ENCODE results near the gene PITX1.

PITX1 gene

GRCh38 chr5:135062216-135063055, 28.4 kb upstream of the PITX1 start:
- no peak for DNase-seq (ENCODE audit: low read depth in 2 of 2)

GRCh38 chr5:135061001-135061400, 27.0 kb upstream of the PITX1 start:
- DNase-seq (ENCODE audit: low read depth in 2 of 2), result no peak

DNA sequence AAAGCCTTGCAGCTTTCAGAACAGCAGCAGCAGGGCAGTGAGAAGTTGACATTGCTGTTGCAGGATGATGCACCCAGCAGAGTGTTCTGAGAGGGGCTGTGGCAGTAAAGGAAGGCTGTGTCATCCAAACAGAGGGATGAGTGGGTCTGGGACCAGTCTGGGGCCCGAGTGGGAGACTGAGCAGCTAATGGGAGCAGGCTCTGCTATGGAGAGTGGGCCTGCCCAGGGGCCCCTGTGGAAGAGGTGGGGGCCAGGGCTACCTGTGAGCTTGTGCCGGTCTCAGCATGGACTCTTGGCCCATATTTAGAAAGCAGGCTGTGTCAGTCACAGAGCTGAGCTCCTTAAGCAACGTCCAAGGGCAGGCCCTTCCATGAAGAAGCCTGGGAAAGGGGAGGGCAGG, 26.0 kb upstream of the PITX1 start:
- no peak for DNase-seq (ENCODE audit: low read depth in 2 of 2)

DNA sequence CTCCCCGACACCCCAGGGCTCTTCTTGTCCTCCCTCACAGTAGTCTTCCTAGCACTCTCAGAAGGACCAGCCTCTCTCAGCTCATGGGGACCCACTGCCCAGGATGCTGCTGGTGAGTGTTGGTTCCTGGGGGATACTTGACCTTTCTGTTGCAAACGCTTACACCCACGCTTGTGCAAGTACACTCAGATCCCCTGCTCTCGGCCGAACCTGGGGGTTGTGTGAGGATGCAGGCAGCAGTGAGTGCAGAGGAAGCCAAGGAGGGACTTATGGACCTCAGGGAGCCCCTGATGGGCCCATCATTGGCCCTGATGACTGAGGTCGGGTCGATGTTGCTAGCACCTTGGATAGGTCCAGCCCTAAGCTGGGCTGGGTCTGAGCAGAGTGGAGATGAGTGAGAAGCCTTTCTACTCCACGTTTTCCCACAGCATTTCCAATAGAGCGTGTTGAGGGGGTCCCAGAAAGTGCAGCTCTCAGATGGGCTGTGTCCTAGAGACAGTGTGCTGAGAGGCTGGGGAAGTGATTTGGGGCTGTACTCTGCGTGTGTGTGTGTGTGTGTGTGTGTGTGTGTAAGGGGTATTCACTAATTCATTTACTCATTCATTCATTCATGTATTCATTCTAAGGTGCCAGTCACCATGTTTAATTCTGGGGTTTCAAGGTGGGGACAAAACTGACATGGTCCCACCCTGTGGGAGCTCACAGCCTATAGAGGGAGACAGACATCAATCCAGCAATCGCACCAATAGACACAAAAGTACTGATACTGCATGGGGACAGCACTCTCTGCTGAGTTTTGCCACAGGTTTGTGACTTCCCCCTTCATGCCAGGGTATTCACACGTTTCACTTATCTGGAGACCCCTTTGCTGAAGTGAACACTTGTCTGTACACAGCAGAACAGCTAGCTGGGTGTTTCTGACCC, 25.2 kb upstream of the PITX1 start:
- no peak for DNase-seq (ENCODE audit: low read depth in 2 of 2)

DNA sequence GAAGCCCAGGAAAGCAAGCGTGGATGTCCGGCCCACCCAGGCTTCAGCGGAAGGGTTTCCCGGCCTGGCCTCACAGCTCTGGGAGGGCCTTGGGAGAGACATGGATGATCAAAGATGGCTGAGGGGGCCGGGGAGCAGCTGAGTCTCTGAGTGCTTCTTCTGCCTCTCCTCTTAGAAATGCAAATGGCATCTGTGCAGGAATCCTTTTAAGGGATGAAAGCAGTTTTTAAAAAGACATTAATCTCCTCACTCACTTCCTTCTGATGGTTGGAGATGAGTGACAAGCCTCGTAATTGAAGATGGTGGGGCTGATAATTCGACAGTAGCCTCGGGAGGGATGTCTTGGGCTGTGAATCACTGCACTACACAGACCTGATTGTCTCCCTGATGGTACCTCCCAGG, 24.3 kb upstream of the PITX1 start:
- no peak for DNase-seq (ENCODE audit: low read depth in 2 of 2)

DNA sequence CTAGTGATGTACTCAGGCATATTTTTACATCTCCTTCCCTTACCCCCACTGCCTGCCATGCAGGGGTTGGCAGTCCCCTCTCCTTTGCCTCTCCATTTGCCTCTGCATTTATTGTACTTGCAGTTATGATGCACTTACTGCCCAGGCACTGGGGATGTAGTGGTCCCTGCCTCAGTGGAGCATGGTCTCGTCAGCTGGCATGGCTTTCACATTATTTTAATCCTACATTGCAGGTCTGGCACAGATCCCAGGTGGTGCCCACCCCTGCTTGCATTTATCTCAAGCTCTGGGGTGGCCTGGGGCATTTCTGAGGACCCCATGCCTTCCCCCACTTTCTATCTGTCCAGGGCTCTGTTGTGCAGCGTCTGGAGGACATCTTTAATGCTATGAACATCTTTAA, 23.2 kb upstream of the PITX1 start:
- no peak for DNase-seq (ENCODE audit: low read depth in 2 of 2)

DNA sequence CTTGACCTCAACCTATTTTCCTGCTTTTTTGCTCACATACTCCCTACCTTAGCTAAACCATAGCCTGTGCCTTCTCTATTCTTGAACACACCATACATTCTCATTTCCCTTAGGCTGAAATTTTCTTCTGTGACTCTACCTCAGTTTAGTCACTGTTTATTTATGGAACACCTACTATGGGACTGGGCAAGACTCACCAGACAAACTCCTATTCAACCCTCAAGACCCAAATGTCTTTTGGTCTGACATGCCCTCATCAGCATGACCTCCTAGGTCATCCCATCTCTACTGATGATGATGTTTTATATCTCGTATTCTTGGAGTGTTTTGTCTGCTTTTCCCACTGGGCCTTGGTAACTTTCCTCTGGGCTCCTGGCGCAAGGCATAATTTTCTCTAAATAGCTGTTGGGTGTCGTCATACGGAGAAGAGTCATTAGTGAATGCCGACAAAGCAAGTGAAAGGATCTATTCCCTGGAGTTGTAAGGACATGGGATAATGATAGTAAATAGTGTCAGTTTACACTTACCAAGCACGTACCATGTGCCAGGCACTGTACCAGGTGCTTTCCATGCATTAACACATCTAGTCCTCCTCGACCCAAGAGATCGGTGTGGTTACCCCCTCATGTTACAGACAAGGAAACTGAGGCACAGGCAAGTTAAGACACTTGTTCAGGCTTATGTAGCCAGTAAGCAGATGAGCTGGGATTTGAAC, 22.4 kb upstream of the PITX1 start:
- DNase-seq (ENCODE audit: low read depth in 2 of 2), result no peak

DNA sequence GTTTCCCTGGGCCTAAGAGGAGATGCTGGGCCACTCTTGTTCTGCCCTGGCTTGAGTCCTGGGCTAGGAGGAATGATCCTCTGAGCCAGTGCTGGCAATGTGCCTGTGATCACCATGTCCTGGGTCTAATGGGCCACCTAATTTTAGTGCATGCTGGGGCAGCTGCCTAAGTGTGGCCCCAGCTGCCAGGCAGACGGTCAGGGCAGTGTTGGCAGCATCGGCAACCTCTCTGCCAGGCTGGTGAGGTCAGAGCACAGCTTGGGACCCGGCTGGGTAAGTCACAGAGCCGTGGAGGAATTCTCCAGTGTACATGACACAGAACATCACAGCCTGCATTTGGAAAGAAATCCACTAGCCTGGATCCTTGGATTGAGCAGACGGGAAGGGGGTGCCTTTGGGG, 21.4 kb upstream of the PITX1 start:
- DNase-seq (ENCODE audit: low read depth in 2 of 2), result no peak

DNA sequence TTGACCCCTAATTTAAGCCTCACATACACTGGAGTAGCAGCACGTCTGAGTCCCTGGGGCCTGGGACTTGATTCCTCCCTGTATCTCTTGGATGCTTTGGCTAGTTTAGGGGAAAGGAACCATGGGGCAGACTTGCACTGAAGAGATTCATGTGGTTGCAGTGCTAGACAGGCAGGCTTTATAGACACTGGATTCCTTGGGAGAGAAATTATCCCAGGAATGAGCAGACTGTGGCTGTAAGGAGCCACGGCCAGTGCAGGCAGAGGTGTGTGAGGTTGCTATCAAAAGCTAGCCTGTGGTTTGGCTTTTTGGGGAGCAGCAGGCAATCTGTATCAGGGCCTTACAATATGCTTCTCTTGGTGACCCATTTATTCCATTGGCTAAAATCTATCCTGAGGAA, 20.5 kb upstream of the PITX1 start:
- DNase-seq (ENCODE audit: low read depth in 2 of 2), result no peak

DNA sequence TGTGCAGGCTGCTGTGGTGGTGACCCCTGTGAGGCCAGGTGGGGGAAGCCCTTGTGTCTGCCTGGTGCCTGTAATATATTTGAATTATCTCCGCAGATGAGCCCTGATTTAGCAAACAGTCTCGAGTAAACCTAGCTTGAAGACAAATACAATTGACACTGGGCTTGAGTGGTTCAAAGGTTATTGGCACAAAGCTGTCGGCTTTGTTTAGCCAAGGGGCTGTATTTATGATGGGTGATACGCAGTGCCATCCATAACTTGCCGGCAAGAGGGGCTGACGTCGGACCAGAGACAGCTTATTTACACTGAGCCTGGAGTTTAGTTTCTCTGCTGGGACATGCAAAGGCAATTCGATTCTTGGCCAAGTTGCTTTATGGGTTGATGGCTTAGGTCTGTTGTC, 20.0 kb upstream of the PITX1 start:
- DNase-seq (ENCODE audit: low read depth in 2 of 2), result no peak

- no peak for DNase-seq (ENCODE audit: low read depth in 2 of 2)
These were observed 19.2 kb upstream of the PITX1 start for GRCh38 chr5:135053278-135053677.

DNA sequence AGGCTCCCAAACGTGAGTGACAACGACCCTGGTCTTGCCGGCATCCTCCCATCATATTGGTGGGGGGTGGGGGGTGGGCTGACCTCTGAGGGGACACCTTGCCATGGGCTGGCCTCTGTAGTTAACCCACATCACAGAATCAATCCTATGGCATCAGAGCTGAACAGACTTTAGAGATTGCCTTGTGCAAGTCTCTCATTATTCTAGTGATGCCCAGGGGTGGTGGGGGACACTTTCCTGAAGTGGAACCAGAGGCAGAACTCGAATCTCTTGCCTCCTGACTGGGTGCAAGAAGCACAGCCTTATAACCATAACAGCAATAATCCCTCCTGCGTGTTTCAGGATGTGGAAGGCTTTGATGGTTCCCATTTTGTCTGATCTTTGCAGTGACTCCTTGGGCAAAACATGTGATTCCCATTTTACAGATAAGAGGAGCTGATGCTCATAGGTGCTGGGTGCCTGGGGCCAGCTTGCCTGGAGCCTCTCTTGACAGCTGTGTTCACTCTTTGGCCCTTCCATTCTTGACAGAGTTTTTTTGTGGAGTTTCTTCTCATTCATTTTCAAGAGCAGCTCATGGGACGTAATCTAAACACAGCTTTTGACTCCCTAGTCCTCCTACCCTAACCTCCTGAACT, 18.6 kb upstream of the PITX1 start:
- no peak for DNase-seq (ENCODE audit: low read depth in 2 of 2)

DNA sequence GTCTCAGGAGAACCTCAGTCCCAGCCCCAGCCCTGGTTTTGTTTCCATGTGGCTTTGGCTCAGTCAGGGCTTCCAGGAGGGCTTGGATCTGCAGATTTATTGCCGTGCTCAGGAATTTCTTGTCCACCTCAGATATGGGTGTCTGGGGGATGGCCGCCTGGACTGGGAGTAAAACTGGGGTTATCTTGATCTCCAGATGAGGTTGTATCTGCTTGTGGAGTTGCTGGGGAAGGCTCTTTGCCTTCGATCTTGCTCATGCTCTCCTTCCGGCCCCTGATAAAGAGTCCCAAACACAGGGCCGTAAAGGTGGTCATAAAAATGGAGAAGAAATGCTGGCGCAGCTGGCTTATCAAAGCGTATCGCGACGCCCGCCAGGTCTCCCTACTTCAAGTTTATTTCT, 17.8 kb upstream of the PITX1 start:
- DNase-seq (ENCODE audit: low read depth in 2 of 2), result no peak

GRCh38 chr5:135051399-135051798, 17.4 kb upstream of the PITX1 start:
- no peak for DNase-seq (ENCODE audit: low read depth in 2 of 2)

- no peak for DNase-seq (ENCODE audit: low read depth in 2 of 2)
These were observed 16.3 kb upstream of the PITX1 start for GRCh38 chr5:135050244-135050767.

DNA sequence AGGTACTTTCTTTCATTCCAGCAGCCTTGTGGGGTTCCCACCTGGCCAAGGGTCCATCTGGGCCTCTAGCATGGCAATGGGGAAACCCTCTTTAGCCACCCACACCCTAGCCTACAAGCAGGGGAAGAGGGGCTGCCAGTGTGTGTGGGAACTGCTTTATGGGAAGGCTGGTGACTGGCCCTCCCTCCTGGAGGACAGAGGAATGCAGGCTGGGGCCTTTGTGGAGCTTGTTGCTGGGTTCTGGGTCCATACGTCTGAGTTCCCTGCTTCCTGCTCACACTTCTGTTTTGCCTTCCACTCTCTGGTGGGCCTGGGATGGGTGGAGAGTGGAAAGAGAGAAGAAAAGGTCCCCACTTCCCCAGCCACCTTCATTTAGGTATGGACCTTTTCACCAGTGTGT, 14.9 kb upstream of the PITX1 start:
- DNase-seq (ENCODE audit: low read depth in 2 of 2), result no peak

GRCh38 chr5:135048286-135048685, 14.3 kb upstream of the PITX1 start:
- DNase-seq (ENCODE audit: low read depth in 2 of 2), result no peak

DNA sequence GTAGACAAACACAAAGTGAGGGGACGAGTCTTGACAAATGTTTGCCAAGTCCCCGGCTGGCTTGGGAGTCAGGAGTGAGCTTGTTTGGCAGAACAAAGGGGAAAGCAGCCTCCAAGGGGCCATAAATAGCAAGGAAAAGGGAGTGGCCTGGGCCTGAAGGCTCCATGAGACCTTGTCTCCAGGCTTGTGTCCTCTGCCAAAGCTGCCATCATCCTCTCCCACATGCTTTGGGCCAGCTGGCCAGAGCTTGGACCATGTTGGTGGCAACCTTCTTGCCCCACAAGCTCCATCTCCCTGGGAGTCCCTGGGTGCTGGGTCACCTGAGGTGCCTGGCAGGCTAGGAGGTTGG, 13.3 kb upstream of the PITX1 start:
- DNase-seq (ENCODE audit: low read depth in 2 of 2), result no peak

- no peak for DNase-seq (ENCODE audit: low read depth in 2 of 2)
These were observed 12.8 kb upstream of the PITX1 start for GRCh38 chr5:135046661-135047346.

- DNase-seq (ENCODE audit: low read depth in 2 of 2), result no peak
These were observed 11.5 kb upstream of the PITX1 start for GRCh38 chr5:135045488-135045887.

DNA sequence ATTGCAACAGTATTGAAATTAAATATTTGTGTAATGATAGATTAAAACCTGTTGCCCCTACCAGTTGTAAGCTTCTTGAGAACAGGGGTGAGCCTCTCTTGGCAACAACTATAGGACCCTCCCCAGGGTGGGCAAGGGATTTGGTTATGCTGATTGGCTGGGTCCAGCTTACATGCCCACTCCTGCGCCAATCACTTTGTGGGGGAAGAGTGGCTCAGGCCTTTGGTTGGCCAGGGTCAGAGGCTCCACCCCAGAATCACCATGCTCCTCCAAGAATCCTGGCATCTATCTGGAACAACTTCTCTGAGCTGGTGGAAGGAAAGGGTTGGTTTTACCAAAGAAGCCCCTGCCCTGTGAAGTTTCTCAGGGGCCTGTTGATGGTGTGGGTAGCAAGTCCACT, 8.6 kb upstream of the PITX1 start:
- no peak for DNase-seq (ENCODE audit: low read depth in 2 of 2)
